IMR-90 (cell line): ENCODE data around the gene AHCYL2. TPM values are rescaled to one million over a fixed set of nuclear protein-coding genes. Genes with fewer than 3 reads are reported as not detected.

Experiments used
- ATAC-seq: fragments of 200-7000 bp; cut with Tn5 transposase; 2 replicates; pipeline ENCODE4 v1.9.1; 2020; ENCODE audit warnings: low read depth, mild to moderate bottlenecking, moderate library complexity
- BruUV-seq: library from RNA; stranded (reverse); fragments of 400-500 nt; replicated peaks from 2 replicates; lab custom pipeline; 2021; lab: Mats Ljungman, UMichigan
- CTCF ChIA-PET: fragments of 300-600 bp; formaldehyde crosslinking; extraction: SDS; loops from one replicate; lab custom pipeline; 2021; ENCODE audit warnings: antibody characterized with exemption; lab: Yijun Ruan, JAX
- POLR2A ChIA-PET: fragments of 300-600 bp; sonication (Branson Sonifier 250); formaldehyde crosslinking; loops from one replicate; lab custom pipeline; 2022; ENCODE audit warnings: antibody characterized with exemption; ENCODE audit not compliant: unreplicated experiment; lab: Charles Lee
- DNase-seq: peaks from one replicate; pipeline ENCODE4 v3.0.0; 2013
- H2AFZ ChIP-seq: replicated peaks from 2 replicates; pipeline ENCODE3; 2013; ENCODE audit warnings: low read length, mild to moderate bottlenecking; ENCODE audit not compliant: poor library complexity
- H2AK5ac ChIP-seq: 2 replicates; pipeline ENCODE4 v1.6.1; 2013; ENCODE audit warnings: low read depth, low read length, inconsistent platforms
- H2AK9ac ChIP-seq: replicated peaks from 2 replicates; pipeline ENCODE3; 2013; ENCODE audit warnings: mild to moderate bottlenecking, low read depth, low read length, moderate library complexity; ENCODE audit not compliant: poor library complexity
- H2BK120ac ChIP-seq: 2 replicates; pipeline ENCODE4 v1.6.1; 2013; ENCODE audit warnings: low read depth, low read length, inconsistent platforms
- H2BK15ac ChIP-seq: 3 replicates; pipeline ENCODE4 v1.6.1; 2013; ENCODE audit warnings: low read depth, low read length, inconsistent platforms
- H2BK20ac ChIP-seq: 2 replicates; pipeline ENCODE4 v1.6.1; 2013; ENCODE audit warnings: low read depth, mild to moderate bottlenecking, inconsistent platforms, low read length, moderate library complexity
- H2BK5ac ChIP-seq: 2 replicates; pipeline ENCODE4 v1.6.1; 2013; ENCODE audit warnings: mild to moderate bottlenecking, low read depth, low read length, inconsistent platforms; ENCODE audit not compliant: poor library complexity, severe bottlenecking
- H3K14ac ChIP-seq: replicated peaks from 2 replicates; pipeline ENCODE4 v1.6.1; 2013; ENCODE audit warnings: low read depth, low read length, inconsistent platforms
- H3K18ac ChIP-seq: 2 replicates; pipeline ENCODE4 v1.6.1; 2013; ENCODE audit warnings: low read depth, low read length, control low read depth
- H3K23ac ChIP-seq: 2 replicates; pipeline ENCODE4 v1.6.1; 2013; ENCODE audit warnings: low read depth, low read length, inconsistent platforms
- H3K27ac ChIP-seq: 2 replicates; pipeline ENCODE4 v1.5.1; 2013; ENCODE audit warnings: mild to moderate bottlenecking, control low read depth, low read length; ENCODE audit not compliant: insufficient read depth
- H3K27me3 ChIP-seq: 2 replicates; pipeline ENCODE4 v1.6.1; 2013; ENCODE audit warnings: low read length; ENCODE audit not compliant: control insufficient read depth, insufficient read depth
- H3K36me3 ChIP-seq: 2 replicates; pipeline ENCODE4 v1.6.1; 2013; ENCODE audit warnings: low read length, mixed read lengths; ENCODE audit not compliant: control insufficient read depth, insufficient read depth
- H3K4ac ChIP-seq: 2 replicates; pipeline ENCODE4 v1.6.1; 2013; ENCODE audit warnings: low read depth, low read length, inconsistent platforms
- H3K4me1 ChIP-seq: 2 replicates; pipeline ENCODE4 v1.6.1; 2013; ENCODE audit warnings: low read length, mixed read lengths; ENCODE audit not compliant: control insufficient read depth, insufficient read depth
- H3K4me2 ChIP-seq: 2 replicates; pipeline ENCODE4 v1.6.1; 2013; ENCODE audit warnings: low read depth, mild to moderate bottlenecking, control low read depth, low read length, moderate library complexity
- H3K4me3 ChIP-seq: 2 replicates; pipeline ENCODE4 v1.5.1; 2013; ENCODE audit warnings: low read depth, mild to moderate bottlenecking, control low read depth, low read length, moderate library complexity; ENCODE audit not compliant: insufficient read depth
- H3K56ac ChIP-seq: 2 replicates; pipeline ENCODE4 v1.6.1; 2013; ENCODE audit warnings: low read length, inconsistent platforms; ENCODE audit not compliant: insufficient read depth; ENCODE audit errors: extremely low read depth
- H3K79me1 ChIP-seq, 2 experiments: 2 replicates each; pipeline ENCODE4 v1.6.1; 2013; ENCODE audit warnings: low read length in 2 of 2, inconsistent platforms in 1 of 2, low read depth in 1 of 2
- H3K9ac ChIP-seq: 2 replicates; pipeline ENCODE4 v1.6.1; 2013; ENCODE audit warnings: low read depth, low read length, control low read depth
- H3K9me1 ChIP-seq: 2 replicates; pipeline ENCODE4 v1.6.1; 2013; ENCODE audit warnings: low read length, inconsistent platforms; ENCODE audit not compliant: insufficient read depth
- H3K9me3 ChIP-seq: 2 replicates; pipeline ENCODE4 v1.6.1; 2013; ENCODE audit warnings: low read length; ENCODE audit not compliant: control insufficient read depth, insufficient read depth
- H4K20me1 ChIP-seq: 2 replicates; pipeline ENCODE4 v1.6.1; 2013; ENCODE audit warnings: low read length, inconsistent platforms; ENCODE audit not compliant: insufficient read depth
- H4K5ac ChIP-seq: 2 replicates; pipeline ENCODE4 v1.6.1; 2013; ENCODE audit warnings: mild to moderate bottlenecking, low read depth, low read length, control low read depth
- H4K8ac ChIP-seq, 2 experiments: 2 replicates each; pipeline ENCODE4 v1.6.1; 2013; ENCODE audit warnings: low read depth in 2 of 2, low read length in 2 of 2, control low read depth in 1 of 2, inconsistent platforms in 1 of 2
- H4K91ac ChIP-seq: 2 replicates; pipeline ENCODE4 v1.6.1; 2013; ENCODE audit warnings: low read depth, low read length, inconsistent platforms; ENCODE audit not compliant: insufficient read depth
- BHLHE40 ChIP-seq: fragments of 150-350 bp; IDR thresholded peaks from 2 replicates; pipeline ENCODE4 v1.6.1; 2016; ENCODE audit warnings: mild to moderate bottlenecking, low read depth, low read length
- CEBPB ChIP-seq: IDR thresholded peaks from 2 replicates; pipeline ENCODE4 v1.6.1; 2012; ENCODE audit warnings: low read depth, low read length, improper control_type of control experiment
- RCOR1 ChIP-seq: IDR thresholded peaks from 2 replicates; pipeline ENCODE4 v1.6.1; 2012; ENCODE audit warnings: mild to moderate bottlenecking, low read length, improper control_type of control experiment; ENCODE audit not compliant: insufficient replicate concordance
- RFX5 ChIP-seq: IDR thresholded peaks from 2 replicates; pipeline ENCODE4 v1.8.0; 2012; ENCODE audit warnings: low read depth, mild to moderate bottlenecking, low read length, moderate library complexity
- WGBS, 2 experiments: methylation state at CpG; one replicate each; pipeline versions ENCODE4 v1.1.5 to v1.1.7; 2013; ENCODE audit warnings: missing lambda C conversion rate in 2 of 2; ENCODE audit not compliant: insufficient read length in 1 of 2; ENCODE audit errors: extremely low coverage in 2 of 2; 5-methylcytosine and 5-hydroxymethylcytosine counted together
- dilution Hi-C: fragments of 300-500 bp; cut with HindIII; formaldehyde crosslinking; loops from one replicate; pipeline ENCODE4 v1.14.3; 2018; ENCODE audit warnings: low sequenced_read_pairs; ENCODE audit not compliant: unreplicated experiment
- in situ Hi-C: fragments of 300-500 bp; cut with MboI; formaldehyde crosslinking; loops from 3 replicates; pipeline ENCODE4 v1.14.3; 2019; ENCODE audit warnings: low sequenced_read_pairs, inconsistent platforms, mixed read lengths
- intact Hi-C: fragments of 100-400 bp; cut with micrococcal nuclease; formaldehyde crosslinking; loops from 2 replicates; pipeline ENCODE4 v1.10.0; 2022
- polyA plus RNA-seq, 3 experiments: library from polyadenylated mRNA; depleted of rRNA; stranded (reverse); fragments of >200 nt; gene quantifications; 2 replicates each; pipeline ENCODE4 v1.2.3, GENCODE V29; 2012; ENCODE audit warnings: low replicate concordance in 1 of 3
- total RNA-seq: library from RNA; depleted of rRNA; stranded (reverse); fragments of >200 nt; gene quantifications from 2 replicates; pipeline ENCODE4 v1.2.3, GENCODE V29; 2012

AHCYL2 gene
- total and polyA plus RNA-seq, 2 of the 4 experiments (the other 2 are of a cell fraction) = 5.7 to 7.6 TPM

GRCh38 chr7:129240119-129240820 is 15.4 kb downstream of the AHCYL2 start:
- intact Hi-C loops = no loop called here
- peaks cover 0 to 3% of the 10 kb centered on the region in 2 experiments; a peak in 1 of 4 replicates for H3K79me1 ChIP-seq
- no peak overlapping the region for H4K91ac ChIP-seq
- no peak overlapping the region for H2BK15ac ChIP-seq
- H2BK120ac ChIP-seq = no peak overlapping the region
- no peak for TF ChIP-seq RFX5
- no peak for TF ChIP-seq BHLHE40
- no peak for TF ChIP-seq CEBPB
- no peak for TF ChIP-seq RCOR1
- ChIA-PET CTCF (no interaction called here), POLR2A (no interaction called here)
- no peak overlapping the region for H3K9ac ChIP-seq
- no peaks in the 10 kb centered on the region for H4K20me1 ChIP-seq
- no peak overlapping the region for H4K5ac ChIP-seq
- no peak overlapping the region for H3K56ac ChIP-seq
- ATAC-seq (no peak), DNase-seq (no peak)
- no peak overlapping the region for H2BK5ac ChIP-seq
- H3K4ac ChIP-seq = no peak overlapping the region
- H3K27ac ChIP-seq = no peak overlapping the region
- in situ Hi-C loops = no loop called here
- H2AFZ ChIP-seq = no peak overlapping the region
- 100% methylated on average over 1 of the region's 10 CpGs; no CpG with 5 or more reads in 1 of the 2 experiments for WGBS, 2 experiments
- no peak overlapping the region for H3K4me3 ChIP-seq
- no peak overlapping the region for H2AK5ac ChIP-seq
- no peak overlapping the region for H3K18ac ChIP-seq
- H3K14ac ChIP-seq = 0 out of 2 replicates have a peak overlapping the region, but pooled peaks have one; percentile 6
- dilution Hi-C loops = no loop called here
- H4K8ac ChIP-seq = no peak overlapping the region
- no peak overlapping the region for H2AK9ac ChIP-seq
- no TSS peak for BruUV-seq
- H3K23ac ChIP-seq = no peak overlapping the region
- no peaks in the 10 kb centered on the region for H3K9me3 ChIP-seq
- H3K4me2 ChIP-seq = no peak overlapping the region
- H2BK20ac ChIP-seq = no peak overlapping the region
- no peaks in the 10 kb centered on the region for H3K27me3 ChIP-seq
- H3K36me3 ChIP-seq = no peaks in the 10 kb centered on the region
- no peaks in the 10 kb centered on the region for H3K4me1 ChIP-seq
- H3K9me1 ChIP-seq = no peaks in the 10 kb centered on the region
